ENCODE results near the gene MPRIP. TPM values are rescaled to one million over a fixed set of nuclear protein-coding genes. Genes with fewer than 3 reads are reported as not detected.

Gene MPRIP
- total RNA-seq, 2 donors from 2014 or later, result 84.3 to 258 TPM

- H3K4me3 ChIP-seq, result no peak overlapping the region
- H3K36me3 ChIP-seq, result no peaks in the 10 kb centered on the region
- no peaks in the 10 kb centered on the region for H3K27me3 ChIP-seq (replicated peaks; ENCODE audit: insufficient read depth)
- H3K27ac ChIP-seq, result peak overlapping the region in 1 of 2 donors; percentile 68
- intact Hi-C loops (cut with DNase I), result no loop called here
- no peak for DNase-seq (ENCODE audit: low spot score)
- TF ChIP-seq POLR2AphosphoS5 (IDR thresholded peaks at IDR 0.05) (no peak), CTCF (IDR thresholded peaks at IDR 0.05) (no peak)
- peaks cover 19% of the 10 kb centered on the region for H3K4me1 ChIP-seq (replicated peaks)
- 65% methylated on average over 8 of the region's 8 CpGs for WGBS
- no peaks in the 10 kb centered on the region for H3K9me3 ChIP-seq
These were observed 159.7 kb downstream of the MPRIP start for GRCh38 chr17:17201907-17202306.

GRCh38 chr17:17203173-17203730, 161.0 kb downstream of the MPRIP start:
- no peak overlapping the region for H3K4me3 ChIP-seq
- H3K27me3 ChIP-seq (replicated peaks; ENCODE audit: insufficient read depth), result no peaks in the 10 kb centered on the region
- no peaks in the 10 kb centered on the region for H3K9me3 ChIP-seq
- H3K4me1 ChIP-seq (replicated peaks), result peaks cover 19% of the 10 kb centered on the region
- no peak for DNase-seq (ENCODE audit: low spot score)
- intact Hi-C loops (cut with DNase I), result no loop called here
- 91% methylated on average over 12 of the region's 15 CpGs for WGBS
- TF ChIP-seq CTCF (IDR thresholded peaks at IDR 0.05) (no peak), POLR2A (IDR thresholded peaks at IDR 0.05) (no peak)
- peak overlapping the region in 1 of 2 donors; percentile 23 for H3K27ac ChIP-seq
- H3K36me3 ChIP-seq, result no peaks in the 10 kb centered on the region

GRCh38 chr17:17204041-17204591, 161.9 kb downstream of the MPRIP start:
- 51% methylated on average over 15 of the region's 15 CpGs for WGBS
- TF ChIP-seq CTCF (IDR thresholded peaks at IDR 0.05), result no peak
- peak; percentile 4 for TF ChIP-seq POLR2AphosphoS5 (IDR thresholded peaks at IDR 0.05)
- Histone ChIP-seq H3K36me3 (no peaks in the 10 kb centered on the region), H3K9me3 (no peaks in the 10 kb centered on the region), H3K4me3 (no peak overlapping the region), H3K4me1 (replicated peaks) (peaks cover 19% of the 10 kb centered on the region), H3K27me3 (replicated peaks; ENCODE audit: insufficient read depth) (no peaks in the 10 kb centered on the region), H3K27ac (peak overlapping the region; percentile 23 to 49)
- DNase-seq (ENCODE audit: low spot score), result no peak
- intact Hi-C loops (cut with DNase I), result no loop called here

GRCh38 chr17:17204635-17205231, 162.5 kb downstream of the MPRIP start:
- no peaks in the 10 kb centered on the region for H3K27me3 ChIP-seq (replicated peaks; ENCODE audit: insufficient read depth)
- intact Hi-C loops (cut with DNase I), result loop anchor here (5.0 kb wide), 1 partner anchor 52 kb away; no protein-coding TSS in a partner anchor
- DNase-seq (ENCODE audit: low spot score), result no peak
- TF ChIP-seq POLR2A (IDR thresholded peaks at IDR 0.05) (no peak), POLR2AphosphoS5 (IDR thresholded peaks at IDR 0.05) (peak; percentile 2)
- peak overlapping the region; percentile 42 to 45 for H3K4me3 ChIP-seq
- H3K36me3 ChIP-seq, result no peaks in the 10 kb centered on the region
- no peaks in the 10 kb centered on the region for H3K9me3 ChIP-seq
- peak overlapping the region; percentile 86 to 90 for H3K27ac ChIP-seq
- H3K4me1 ChIP-seq (replicated peaks), result peaks cover 19% of the 10 kb centered on the region
- WGBS, result 58% methylated on average over 14 of the region's 14 CpGs

GRCh38 chr17:17205368-17206123, 163.3 kb downstream of the MPRIP start:
- peak; percentile 9 for TF ChIP-seq POLR2AphosphoS5 (IDR thresholded peaks at IDR 0.05)
- TF ChIP-seq POLR2A (IDR thresholded peaks at IDR 0.05), result no peak
- H3K4me3 ChIP-seq, result peak overlapping the region; percentile 42 to 45
- H3K9me3 ChIP-seq, result no peaks in the 10 kb centered on the region
- peaks cover 19% of the 10 kb centered on the region for H3K4me1 ChIP-seq (replicated peaks)
- intact Hi-C loops (cut with DNase I), result loop anchor here (5.0 kb wide), 1 partner anchor 53 kb away; no protein-coding TSS in a partner anchor
- WGBS, result 8% methylated on average over 46 of the region's 70 CpGs
- DNase-seq (ENCODE audit: low spot score), result peak; percentile 62
- H3K27me3 ChIP-seq (replicated peaks; ENCODE audit: insufficient read depth), result no peaks in the 10 kb centered on the region
- H3K36me3 ChIP-seq, result no peaks in the 10 kb centered on the region
- H3K27ac ChIP-seq, result peak overlapping the region; percentile 86 to 90
